ENCODE data around the gene CAPN8.

Gene CAPN8

GRCh38 chr1:223708001-223708359, 42.5 kb upstream of the CAPN8 start:
- ChIA-PET CTCF (interaction anchor here (0.9 to 3.3 kb wide), 5 partner anchors 10 to 79 kb away, joined by 3 to 13 read pairs (median 5); no protein-coding TSS in a partner anchor), POLR2A (no interaction called here)
- DNase-seq (ENCODE audit: extremely low spot score) = no peak
- TF ChIP-seq CTCF (IDR thresholded peaks at IDR 0.05; ENCODE audit: control extremely low read depth, extremely low read depth, low read depth, missing control alignments) = no peak

- DNase-seq (ENCODE audit: extremely low spot score) = no peak
- POLR2A ChIA-PET = no interaction called here
- TF ChIP-seq CTCF (IDR thresholded peaks at IDR 0.05; ENCODE audit: control extremely low read depth, extremely low read depth, low read depth, missing control alignments) = no peak
- CTCF ChIA-PET = interaction anchor here (0.9 to 3.6 kb wide), 6 partner anchors 9 to 79 kb away, joined by 3 to 14 read pairs (median 5); no protein-coding TSS in a partner anchor
These were observed 41.9 kb upstream of the CAPN8 start for GRCh38 chr1:223707256-223708000.

DNA sequence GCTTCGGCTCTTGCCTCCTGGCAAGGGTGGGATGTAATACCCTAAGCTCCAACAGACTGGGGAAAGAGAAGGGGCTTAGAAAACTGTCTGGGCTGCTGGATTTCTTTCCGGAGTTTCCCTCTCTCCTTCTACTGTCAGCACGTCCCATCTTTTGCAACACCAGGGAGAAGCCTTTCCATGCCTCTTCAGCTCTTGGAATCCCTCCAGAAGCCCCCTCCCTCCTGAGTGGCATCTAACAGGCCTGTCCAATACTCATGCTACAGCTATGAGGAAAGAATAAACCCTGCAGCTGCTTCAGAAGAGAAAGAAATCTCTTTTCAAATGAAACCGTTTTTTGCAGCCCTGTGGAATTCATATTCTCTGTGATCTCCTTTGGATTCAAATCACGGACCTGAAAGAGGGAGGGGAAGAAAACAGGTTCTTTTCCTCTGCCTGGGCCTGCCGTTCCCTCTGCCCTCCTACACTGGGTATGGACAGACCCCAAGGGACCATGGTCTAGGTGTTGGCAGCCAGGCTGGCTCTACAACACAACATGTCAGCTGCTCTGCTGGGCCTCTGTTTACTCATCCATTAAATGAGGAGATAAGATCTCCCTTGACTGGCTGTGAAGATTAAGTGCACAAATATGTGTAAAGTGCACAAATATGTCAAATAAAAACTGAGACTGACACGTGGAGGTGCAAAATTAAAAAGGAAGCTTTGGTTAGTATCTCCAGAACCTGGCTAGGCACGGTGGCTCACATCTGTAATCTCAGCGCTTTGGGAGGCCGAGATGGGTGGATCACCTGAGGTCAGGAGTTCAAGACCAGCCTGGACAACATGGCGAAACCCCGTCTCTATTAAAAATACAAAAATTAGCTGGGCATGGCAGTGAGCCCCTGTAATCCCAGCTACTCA, 40.8 kb upstream of the CAPN8 start:
- DNase-seq (ENCODE audit: extremely low spot score) = no peak
- no peak for TF ChIP-seq CTCF (IDR thresholded peaks at IDR 0.05; ENCODE audit: control extremely low read depth, extremely low read depth, low read depth, missing control alignments)
- ChIA-PET POLR2A (no interaction called here), CTCF (interaction anchor here (1.2 to 3.6 kb wide), 4 partner anchors 10 to 345 kb away, joined by 3 to 14 read pairs (median 8); no protein-coding TSS in a partner anchor)

DNA sequence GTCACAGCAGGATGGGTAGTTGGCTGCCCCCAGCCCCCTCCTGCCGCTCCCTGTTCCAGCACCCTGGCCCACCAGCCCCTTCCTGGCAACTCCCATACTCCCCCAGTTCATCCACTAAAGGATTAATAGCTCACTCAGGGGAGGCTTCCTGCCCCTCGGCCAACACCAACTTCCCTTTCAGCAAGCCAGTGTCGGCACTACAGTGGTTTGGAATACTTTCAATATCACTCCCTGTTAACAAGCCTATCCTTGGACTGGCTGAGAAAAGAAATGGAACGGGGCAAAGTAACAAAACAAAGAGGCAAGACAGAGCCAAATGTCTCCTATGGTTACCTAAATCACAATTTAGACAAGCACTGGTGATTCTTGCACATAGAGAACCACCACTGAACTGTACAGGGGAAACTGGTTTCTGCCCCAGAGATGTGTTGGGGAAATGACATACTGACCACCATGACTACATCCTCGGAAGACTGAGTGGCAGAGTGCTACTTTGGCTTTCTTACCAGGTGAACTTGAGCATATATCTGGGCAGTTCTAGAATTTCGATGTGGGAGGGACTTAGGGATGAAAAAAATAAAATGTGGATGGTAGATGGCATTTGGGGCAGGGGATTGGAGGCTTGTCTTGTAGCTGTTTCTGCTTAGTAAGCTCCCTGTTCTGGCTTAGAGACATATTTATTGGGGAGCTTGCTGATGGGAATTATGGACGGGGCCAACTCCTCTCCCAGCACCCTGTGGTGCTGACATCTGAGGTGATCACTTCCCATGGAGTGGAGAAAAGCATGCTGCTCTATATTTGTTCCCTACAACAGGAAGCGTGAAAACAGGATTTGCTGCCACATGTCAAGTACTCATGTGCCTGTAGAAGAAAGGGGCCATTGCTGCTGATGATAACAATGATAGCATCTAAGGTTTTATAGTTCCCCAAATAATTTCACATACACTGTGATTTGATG, 39.7 kb upstream of the CAPN8 start:
- TF ChIP-seq CTCF (IDR thresholded peaks at IDR 0.05; ENCODE audit: control extremely low read depth, extremely low read depth, low read depth, missing control alignments) = no peak
- DNase-seq (ENCODE audit: extremely low spot score) = no peak
- CTCF ChIA-PET = interaction anchor here (1.2 to 3.6 kb wide), 2 partner anchors 44 to 346 kb away, joined by 3 to 14 read pairs; no protein-coding TSS in a partner anchor
- POLR2A ChIA-PET = interaction anchor here (0.5 kb wide), 1 partner anchor 33 kb away, joined by 6 read pairs; no protein-coding TSS in a partner anchor

DNA sequence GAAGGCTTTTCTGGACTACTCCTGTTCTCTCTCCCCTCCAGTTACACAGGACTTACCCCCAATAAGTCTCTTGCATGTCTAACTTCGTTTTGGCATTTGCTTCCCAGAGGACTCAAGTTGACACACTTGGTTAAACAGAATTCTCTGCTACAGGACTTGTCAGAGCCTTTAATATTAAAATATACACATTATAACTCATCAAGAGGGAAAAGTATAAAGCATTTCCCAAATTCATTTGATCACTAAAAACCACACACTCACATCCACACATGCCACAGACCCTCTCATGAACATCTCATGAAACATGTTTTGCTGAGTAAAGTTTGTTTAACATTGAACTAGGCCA, 38.1 kb upstream of the CAPN8 start:
- ChIA-PET POLR2A (no interaction called here), CTCF (interaction anchor here (3.6 kb wide), 1 partner anchor 46 kb away, joined by 14 read pairs; no protein-coding TSS in a partner anchor)
- no peak for TF ChIP-seq CTCF (IDR thresholded peaks at IDR 0.05; ENCODE audit: control extremely low read depth, extremely low read depth, low read depth, missing control alignments)
- DNase-seq (ENCODE audit: extremely low spot score) = no peak
